ENCODE data around the gene ADAT3. TPM values are rescaled to one million over a fixed set of nuclear protein-coding genes. Genes with fewer than 3 reads are reported as not detected.
A peak's percentile ranks its signal among the peaks of the same experiment; 100 is the strongest.

The ADAT3 gene
- total and polyA plus RNA-seq, 9 donors: 1.0 to 3.3 (median 2.2) TPM

DNA sequence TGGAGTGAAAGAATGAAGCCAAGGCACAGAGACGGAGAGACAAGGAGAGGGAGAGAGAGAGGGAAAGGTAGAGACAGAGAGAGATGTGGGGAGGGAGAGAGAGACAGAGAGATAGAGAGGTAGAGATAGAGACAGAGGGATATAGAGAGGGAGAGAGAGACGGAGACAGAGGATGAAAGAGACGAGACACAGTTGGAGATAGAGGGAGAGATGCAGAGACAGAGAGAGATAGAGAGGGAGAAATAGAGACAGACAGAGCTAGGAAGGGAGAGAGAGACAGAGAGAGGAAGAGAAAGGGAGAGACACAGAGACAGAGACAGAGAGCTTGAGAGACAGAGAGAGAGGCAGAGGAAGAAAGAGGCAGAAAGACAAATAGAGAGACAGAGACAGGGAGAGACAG is 31.2 kb downstream of the ADAT3 start:
- H3K4me3 ChIP-seq (ENCODE audit: low read length): no peak overlapping the region
- H3K4me1 ChIP-seq (ENCODE audit: control insufficient read depth, insufficient read depth, low read length): peaks cover 24% of the 10 kb centered on the region
- peak overlapping the region; percentile 85 for H3K27ac ChIP-seq (ENCODE audit: low read length)
- WGBS (ENCODE audit: insufficient coverage): 87% methylated on average over 3 of the region's 3 CpGs
- no peaks in the 10 kb centered on the region for H3K27me3 ChIP-seq (ENCODE audit: control insufficient read depth, insufficient read depth, low read length)
- no peak for DNase-seq
- no peaks in the 10 kb centered on the region for H3K36me3 ChIP-seq (ENCODE audit: control insufficient read depth, insufficient read depth, low read length)
- no peaks in the 10 kb centered on the region for H3K9me3 ChIP-seq (replicated peaks; ENCODE audit: control insufficient read depth, low read depth, low read length)

DNA sequence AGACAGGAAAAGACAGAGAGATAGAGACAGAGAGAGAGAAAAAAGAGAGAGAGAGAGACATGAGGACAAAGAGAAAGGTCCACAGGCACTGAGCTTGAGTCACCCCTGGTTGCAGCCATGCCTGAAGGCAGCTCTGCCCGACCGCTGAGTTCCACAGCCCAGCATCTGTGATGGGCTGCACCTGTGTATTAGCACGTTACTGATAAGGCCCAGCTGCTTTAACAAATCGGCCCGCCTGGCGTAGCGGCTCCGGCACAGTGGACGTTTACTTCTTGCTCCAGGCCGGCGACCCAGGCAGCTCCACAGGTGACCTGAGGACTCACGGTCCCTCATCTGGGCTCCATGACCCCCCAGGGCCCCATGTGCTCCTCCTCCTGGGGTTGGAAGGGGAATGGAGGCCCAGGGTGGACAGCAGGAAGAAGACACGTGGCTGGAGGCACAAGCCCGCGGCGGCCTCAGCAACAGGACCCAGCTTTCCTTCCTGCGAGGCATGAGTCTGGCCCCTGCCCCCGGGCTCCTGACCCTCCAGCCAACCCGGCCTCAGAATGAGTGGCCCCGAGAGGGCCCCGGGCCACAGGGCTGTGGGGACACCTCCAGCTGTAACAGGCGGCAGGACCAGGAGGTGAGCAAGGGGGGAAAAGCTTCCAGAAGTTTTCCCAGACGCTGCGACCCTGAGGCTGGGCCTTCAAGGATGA is 31.9 kb downstream of the ADAT3 start:
- Histone ChIP-seq H3K36me3 (ENCODE audit: control insufficient read depth, insufficient read depth, low read length) (no peaks in the 10 kb centered on the region), H3K27me3 (ENCODE audit: control insufficient read depth, insufficient read depth, low read length) (no peaks in the 10 kb centered on the region), H3K9me3 (replicated peaks; ENCODE audit: control insufficient read depth, low read depth, low read length) (no peaks in the 10 kb centered on the region), H3K27ac (ENCODE audit: low read length) (peak overlapping the region; percentile 85), H3K4me1 (ENCODE audit: control insufficient read depth, insufficient read depth, low read length) (peaks cover 25% of the 10 kb centered on the region), H3K4me3 (ENCODE audit: low read length) (no peak overlapping the region)
- 84% methylated on average over 21 of the region's 24 CpGs for WGBS (ENCODE audit: insufficient coverage)
- no peak for DNase-seq

DNA sequence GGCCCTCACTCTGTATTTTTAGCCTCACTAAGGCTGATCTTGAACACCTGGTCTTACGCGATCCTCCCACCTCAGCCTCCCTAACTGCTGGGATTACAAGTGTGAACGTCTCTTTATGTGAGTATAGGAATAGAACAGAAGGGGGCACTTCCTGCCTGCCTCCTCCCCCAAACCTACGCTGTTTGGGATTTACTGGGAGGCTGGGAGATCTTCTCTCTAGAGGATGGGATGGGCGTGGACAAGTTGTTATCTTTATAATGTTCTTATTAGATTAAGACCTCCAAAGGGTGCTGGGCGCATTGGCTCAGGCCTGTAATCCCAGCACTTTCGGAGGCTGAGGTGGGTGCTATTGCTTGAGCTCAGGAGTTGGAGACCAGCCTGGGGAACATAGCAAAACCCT is 32.9 kb downstream of the ADAT3 start:
- Histone ChIP-seq H3K27ac (ENCODE audit: low read length) (no peak overlapping the region), H3K36me3 (ENCODE audit: control insufficient read depth, insufficient read depth, low read length) (no peaks in the 10 kb centered on the region), H3K4me3 (ENCODE audit: low read length) (no peak overlapping the region), H3K9me3 (replicated peaks; ENCODE audit: control insufficient read depth, low read depth, low read length) (no peaks in the 10 kb centered on the region), H3K4me1 (ENCODE audit: control insufficient read depth, insufficient read depth, low read length) (peaks cover 35% of the 10 kb centered on the region), H3K27me3 (ENCODE audit: control insufficient read depth, insufficient read depth, low read length) (no peaks in the 10 kb centered on the region)
- no peak for DNase-seq
- WGBS (ENCODE audit: insufficient coverage): 90% methylated on average over 2 of the region's 7 CpGs

DNA sequence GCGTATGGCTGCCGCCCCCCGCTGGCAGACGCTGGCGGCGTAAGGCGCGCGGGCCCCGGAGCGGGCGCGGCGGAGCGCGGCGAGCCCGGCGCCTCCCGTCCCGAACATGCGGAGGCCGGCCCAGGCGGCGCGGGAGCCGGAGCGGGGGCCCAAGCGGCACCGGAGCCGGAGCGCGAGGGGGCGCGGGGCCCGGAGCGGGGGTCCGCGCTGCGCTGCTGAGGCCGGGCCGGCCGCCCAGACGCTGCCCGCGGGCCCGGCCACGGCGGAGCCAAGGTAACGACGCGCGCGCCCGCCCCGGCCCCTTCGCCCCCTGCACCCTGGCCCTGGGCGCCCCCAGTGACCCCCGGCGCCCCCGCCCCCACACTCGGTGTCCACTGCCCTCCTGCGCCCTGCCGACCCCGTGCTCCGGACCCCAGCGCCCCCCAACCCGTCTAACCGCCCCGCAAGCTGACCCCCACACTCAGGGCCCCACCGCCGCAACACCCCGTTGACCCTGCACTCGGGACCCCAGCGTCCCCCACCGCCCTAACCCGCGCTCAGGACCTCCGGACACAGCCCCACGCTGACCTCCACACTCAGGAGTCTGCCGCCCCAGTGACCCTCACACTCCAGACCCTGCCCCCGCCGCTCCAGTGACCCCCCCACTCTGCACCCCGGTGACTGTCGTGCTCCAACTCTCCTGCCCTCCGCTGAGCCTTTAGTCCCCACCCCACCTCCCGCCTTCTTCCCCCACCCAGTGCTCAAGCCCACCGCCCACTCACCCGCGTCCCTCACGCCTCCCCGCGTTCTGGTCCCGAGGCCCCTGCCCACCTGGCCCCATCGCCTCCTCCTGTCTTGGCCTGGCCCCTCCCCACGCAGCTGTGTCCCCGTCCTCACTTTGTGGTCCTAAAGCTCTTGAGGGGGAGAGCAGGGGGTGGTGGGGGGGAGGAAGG is 36.2 kb downstream of the ADAT3 start, which contains the start of gene CSNK1G2:
CSNK1G2 (plus strand) TSS at position 27 of the 932 bp plus-strand sequence. CDS start 28,601 bp downstream, outside the sequence.
- no peaks in the 10 kb centered on the region for H3K27me3 ChIP-seq (ENCODE audit: control insufficient read depth, insufficient read depth, low read length)
- H3K27ac ChIP-seq (ENCODE audit: low read length): peak within 1 kb of the TSS; percentile 100
- peak within 1 kb of the TSS; percentile 80 for H3K4me3 ChIP-seq (ENCODE audit: low read length)
- WGBS (ENCODE audit: insufficient coverage): under 1% methylated on average over 76 of the region's 97 CpGs
- no peaks in the 10 kb centered on the region for H3K36me3 ChIP-seq (ENCODE audit: control insufficient read depth, insufficient read depth, low read length)
- no peaks in the 10 kb centered on the region for H3K9me3 ChIP-seq (replicated peaks; ENCODE audit: control insufficient read depth, low read depth, low read length)
- DNase-seq: no peak
- H3K4me1 ChIP-seq (ENCODE audit: control insufficient read depth, insufficient read depth, low read length): peaks cover 44% of the 10 kb centered on the region

DNA sequence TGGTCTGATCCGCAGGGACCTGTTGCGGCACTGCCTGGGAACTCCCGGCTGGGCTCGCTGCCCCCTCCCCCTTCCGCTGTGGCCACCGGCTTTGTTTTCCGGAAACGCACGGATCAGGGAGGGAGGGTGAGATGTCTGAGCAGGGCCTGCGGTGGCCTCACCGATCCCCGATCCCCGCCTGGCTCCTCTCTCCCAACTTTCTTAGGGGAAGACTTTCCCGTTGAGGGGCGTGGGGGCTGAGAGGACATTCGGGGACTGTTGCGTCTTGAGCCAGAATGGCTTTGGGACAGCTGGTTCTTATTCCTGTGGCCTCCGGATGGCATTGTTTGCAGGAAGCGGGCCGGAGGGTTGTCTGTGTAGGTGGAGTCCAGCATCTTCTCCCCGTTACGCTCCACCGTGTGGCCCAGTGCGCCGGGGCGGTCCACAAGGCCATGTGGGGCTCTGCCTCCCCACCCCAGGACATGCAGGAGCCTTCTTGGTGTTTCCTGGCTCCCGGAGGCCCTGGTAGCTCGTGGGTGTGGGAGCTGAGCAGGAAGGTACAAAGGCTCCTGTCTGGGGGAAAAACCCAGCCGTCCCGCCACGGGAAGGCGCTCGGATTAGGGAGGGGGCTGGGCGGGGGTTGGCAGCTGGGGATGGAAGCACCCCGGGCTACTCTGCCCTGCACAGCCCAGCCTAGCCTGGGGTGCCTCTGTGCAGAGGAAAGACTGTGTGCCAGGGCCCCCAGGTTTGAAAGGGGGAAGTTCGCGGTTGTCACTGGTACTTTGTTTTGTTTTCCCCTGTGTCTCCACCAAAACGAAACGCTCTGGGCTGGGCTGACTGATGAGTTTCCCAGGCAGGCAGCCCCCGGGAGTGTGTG is 37.1 kb downstream of the ADAT3 start:
- H3K4me3 ChIP-seq (ENCODE audit: low read length): peak overlapping the region; percentile 75
- peak overlapping the region; percentile 93 for H3K27ac ChIP-seq (ENCODE audit: low read length)
- H3K9me3 ChIP-seq (replicated peaks; ENCODE audit: control insufficient read depth, low read depth, low read length): no peaks in the 10 kb centered on the region
- no peaks in the 10 kb centered on the region for H3K27me3 ChIP-seq (ENCODE audit: control insufficient read depth, insufficient read depth, low read length)
- DNase-seq: peak; percentile 79
- peaks cover 41% of the 10 kb centered on the region for H3K4me1 ChIP-seq (ENCODE audit: control insufficient read depth, insufficient read depth, low read length)
- 0% methylated on average over 22 of the region's 40 CpGs for WGBS (ENCODE audit: insufficient coverage)
- no peaks in the 10 kb centered on the region for H3K36me3 ChIP-seq (ENCODE audit: control insufficient read depth, insufficient read depth, low read length)

DNA sequence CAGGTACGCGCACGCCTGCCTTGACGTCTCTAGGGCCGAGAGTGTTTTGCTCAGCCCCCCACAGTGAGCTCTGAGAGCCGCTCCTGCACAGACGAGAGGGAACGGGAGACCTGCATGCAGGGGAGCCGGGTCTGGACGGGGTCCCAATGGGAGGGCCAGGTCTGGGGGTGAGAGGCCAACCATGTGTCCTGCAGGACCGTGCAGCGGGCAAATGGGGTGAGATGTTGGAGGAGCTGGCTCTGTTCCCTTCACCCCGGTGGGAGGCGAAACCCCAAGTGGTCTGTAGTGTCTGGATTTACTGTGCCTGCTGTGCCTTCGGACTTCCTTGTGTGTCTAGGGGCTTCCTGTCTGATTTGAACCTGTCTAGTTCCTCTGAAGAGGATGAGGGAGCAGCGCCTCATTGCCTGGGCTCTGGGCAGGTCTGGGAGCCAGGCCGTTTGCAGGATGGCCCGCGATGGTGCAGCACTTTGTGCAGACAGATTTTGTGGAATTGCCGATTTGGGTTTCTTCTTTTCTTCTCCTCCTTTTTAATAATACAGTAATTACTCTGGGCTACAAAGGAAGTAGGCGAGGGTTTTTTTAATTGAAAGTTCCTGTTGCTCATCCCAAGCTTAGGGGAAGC is 37.8 kb downstream of the ADAT3 start:
- no peaks in the 10 kb centered on the region for H3K36me3 ChIP-seq (ENCODE audit: control insufficient read depth, insufficient read depth, low read length)
- peaks cover 41% of the 10 kb centered on the region for H3K4me1 ChIP-seq (ENCODE audit: control insufficient read depth, insufficient read depth, low read length)
- 11% methylated on average over 16 of the region's 21 CpGs for WGBS (ENCODE audit: insufficient coverage)
- H3K4me3 ChIP-seq (ENCODE audit: low read length): peak overlapping the region; percentile 75
- peak overlapping the region; percentile 93 for H3K27ac ChIP-seq (ENCODE audit: low read length)
- no peak for DNase-seq
- no peaks in the 10 kb centered on the region for H3K9me3 ChIP-seq (replicated peaks; ENCODE audit: control insufficient read depth, low read depth, low read length)
- no peaks in the 10 kb centered on the region for H3K27me3 ChIP-seq (ENCODE audit: control insufficient read depth, insufficient read depth, low read length)

DNA sequence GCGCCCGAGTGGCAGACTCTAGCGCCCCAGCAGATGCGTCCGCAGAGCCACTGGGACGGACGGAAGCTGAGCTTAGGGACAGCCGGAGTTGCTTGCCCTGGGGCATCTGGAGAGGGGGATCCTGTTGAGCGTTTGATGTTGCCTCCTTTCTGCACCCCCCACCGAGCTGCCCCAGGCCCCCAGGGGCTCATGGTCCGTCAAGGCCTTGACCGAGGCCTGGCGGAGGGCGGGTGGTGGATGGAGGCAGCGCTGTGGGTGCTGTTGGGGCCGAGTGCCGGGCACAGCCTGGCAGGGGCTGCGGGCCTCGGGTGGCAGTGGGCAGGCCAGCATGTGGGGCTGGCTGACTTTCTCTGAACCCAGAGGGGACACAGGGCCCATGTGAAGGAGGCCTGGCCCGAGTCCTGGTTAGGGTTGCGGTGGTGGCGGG is 38.5 kb downstream of the ADAT3 start:
- H3K9me3 ChIP-seq (replicated peaks; ENCODE audit: control insufficient read depth, low read depth, low read length): no peaks in the 10 kb centered on the region
- H3K4me1 ChIP-seq (ENCODE audit: control insufficient read depth, insufficient read depth, low read length): peaks cover 41% of the 10 kb centered on the region
- WGBS (ENCODE audit: insufficient coverage): 74% methylated on average over 21 of the region's 22 CpGs
- DNase-seq: no peak
- H3K4me3 ChIP-seq (ENCODE audit: low read length): no peak overlapping the region
- H3K27me3 ChIP-seq (ENCODE audit: control insufficient read depth, insufficient read depth, low read length): no peaks in the 10 kb centered on the region
- H3K27ac ChIP-seq (ENCODE audit: low read length): no peak overlapping the region
- no peaks in the 10 kb centered on the region for H3K36me3 ChIP-seq (ENCODE audit: control insufficient read depth, insufficient read depth, low read length)

DNA sequence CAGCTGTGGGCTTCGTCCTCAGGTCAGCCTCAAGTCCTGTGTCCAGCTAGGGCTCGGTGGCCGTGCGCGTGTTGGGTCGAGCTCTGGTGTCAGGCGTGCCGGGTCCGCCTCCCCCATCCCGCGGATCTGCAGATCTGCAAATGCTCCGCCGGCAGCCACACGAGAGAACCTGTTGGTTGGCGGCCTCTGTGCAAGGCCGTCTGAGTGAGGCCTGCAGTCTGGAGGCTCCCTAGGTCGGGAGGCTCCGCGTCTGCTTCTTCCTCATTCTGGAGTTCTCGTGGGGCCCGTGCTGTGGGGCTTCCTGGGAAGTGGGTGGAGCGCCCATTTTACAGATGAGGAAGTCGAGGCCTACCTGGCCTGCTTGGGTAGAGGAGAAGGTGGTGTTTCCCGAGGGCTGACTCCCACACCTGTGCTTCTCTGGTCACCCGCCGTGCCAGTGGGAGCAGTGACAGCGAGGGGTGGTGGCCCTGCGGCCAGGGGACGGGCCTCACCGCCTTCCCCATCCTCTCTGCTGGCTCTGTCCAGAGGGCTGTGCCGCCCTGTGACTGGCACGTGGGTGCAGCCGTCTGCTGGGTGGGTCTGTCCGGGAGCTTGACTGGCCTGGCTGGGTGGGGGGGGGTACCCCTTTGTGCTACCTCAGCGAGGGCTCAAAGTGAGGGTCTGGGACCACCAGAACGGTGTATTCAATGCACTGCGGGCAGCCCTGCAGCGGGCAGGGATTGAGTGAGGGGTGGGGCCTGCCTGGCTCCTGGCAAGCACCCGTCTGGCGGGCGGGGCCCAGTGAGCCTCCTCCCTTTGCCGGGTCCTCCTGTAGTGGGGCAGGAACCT is 39.1 kb downstream of the ADAT3 start:
- H3K9me3 ChIP-seq (replicated peaks; ENCODE audit: control insufficient read depth, low read depth, low read length): no peaks in the 10 kb centered on the region
- H3K27me3 ChIP-seq (ENCODE audit: control insufficient read depth, insufficient read depth, low read length): no peaks in the 10 kb centered on the region
- DNase-seq: no peak
- H3K36me3 ChIP-seq (ENCODE audit: control insufficient read depth, insufficient read depth, low read length): peaks cover 3% of the 10 kb centered on the region
- no peak overlapping the region for H3K27ac ChIP-seq (ENCODE audit: low read length)
- H3K4me1 ChIP-seq (ENCODE audit: control insufficient read depth, insufficient read depth, low read length): peaks cover 41% of the 10 kb centered on the region
- 68% methylated on average over 25 of the region's 42 CpGs for WGBS (ENCODE audit: insufficient coverage)
- H3K4me3 ChIP-seq (ENCODE audit: low read length): no peak overlapping the region
